Measurements from ENCODE around the gene BTBD9. TPM values are rescaled to one million over a fixed set of nuclear protein-coding genes. Genes with fewer than 3 reads are reported as not detected.

BTBD9 gene
- total RNA-seq, 1 donor from 2014 or later: 4.5 TPM

- no peak for FAIRE-seq
- Histone ChIP-seq H3K27me3 (ENCODE audit: control insufficient read depth, insufficient read depth, low read length) (no peaks in the 10 kb centered on the region), H3K36me3 (ENCODE audit: control insufficient read depth, insufficient read depth, low read length) (no peaks in the 10 kb centered on the region), H3K4me3 (ENCODE audit: low read depth, low read length) (no peak overlapping the region)
- DNase-seq (ENCODE audit: low read depth): no peak
- no peak for TF ChIP-seq CTCF (IDR thresholded peaks at IDR 0.05; ENCODE audit: insufficient read depth, low read length, severe bottlenecking)
Observed at GRCh38 chr6:38573801-38574395, 65.8 kb downstream of the BTBD9 start.

GRCh38 chr6:38572186-38572813 is 67.4 kb downstream of the BTBD9 start:
- no peak for DNase-seq (ENCODE audit: low read depth)
- FAIRE-seq: no peak
- TF ChIP-seq CTCF (IDR thresholded peaks at IDR 0.05; ENCODE audit: insufficient read depth, low read length, severe bottlenecking): no peak
- H3K27me3 ChIP-seq (ENCODE audit: control insufficient read depth, insufficient read depth, low read length): no peaks in the 10 kb centered on the region
- no peak overlapping the region for H3K4me3 ChIP-seq (ENCODE audit: low read depth, low read length)
- H3K36me3 ChIP-seq (ENCODE audit: control insufficient read depth, insufficient read depth, low read length): no peaks in the 10 kb centered on the region

- DNase-seq (ENCODE audit: low read depth): no peak
- Histone ChIP-seq H3K4me3 (ENCODE audit: low read depth, low read length) (no peak overlapping the region), H3K36me3 (ENCODE audit: control insufficient read depth, insufficient read depth, low read length) (no peaks in the 10 kb centered on the region), H3K27me3 (ENCODE audit: control insufficient read depth, insufficient read depth, low read length) (no peaks in the 10 kb centered on the region)
- no peak for TF ChIP-seq CTCF (IDR thresholded peaks at IDR 0.05; ENCODE audit: insufficient read depth, low read length, severe bottlenecking)
- no peak for FAIRE-seq
Observed at GRCh38 chr6:38571721-38572120, 68.0 kb downstream of the BTBD9 start.

- FAIRE-seq (no peak), DNase-seq (ENCODE audit: low read depth) (peak; percentile 32)
- Histone ChIP-seq H3K4me3 (ENCODE audit: low read depth, low read length) (no peak overlapping the region), H3K27me3 (ENCODE audit: control insufficient read depth, insufficient read depth, low read length) (no peaks in the 10 kb centered on the region), H3K36me3 (ENCODE audit: control insufficient read depth, insufficient read depth, low read length) (no peaks in the 10 kb centered on the region)
- peak; percentile 10 for TF ChIP-seq CTCF (IDR thresholded peaks at IDR 0.05; ENCODE audit: insufficient read depth, low read length, severe bottlenecking)
Observed at GRCh38 chr6:38570750-38571149, 69.0 kb downstream of the BTBD9 start.

- DNase-seq (ENCODE audit: low read depth): peak; percentile 48
- H3K4me3 ChIP-seq (ENCODE audit: low read depth, low read length): no peak overlapping the region
- H3K36me3 ChIP-seq (ENCODE audit: control insufficient read depth, insufficient read depth, low read length): no peaks in the 10 kb centered on the region
- no peaks in the 10 kb centered on the region for H3K27me3 ChIP-seq (ENCODE audit: control insufficient read depth, insufficient read depth, low read length)
- FAIRE-seq: no peak
- TF ChIP-seq CTCF (IDR thresholded peaks at IDR 0.05; ENCODE audit: insufficient read depth, low read length, severe bottlenecking): no peak
Observed at GRCh38 chr6:38567436-38567835, 72.3 kb downstream of the BTBD9 start.

All from bronchial epithelial cell (primary cell).